ENCODE results near the gene FXYD3.

DNA sequence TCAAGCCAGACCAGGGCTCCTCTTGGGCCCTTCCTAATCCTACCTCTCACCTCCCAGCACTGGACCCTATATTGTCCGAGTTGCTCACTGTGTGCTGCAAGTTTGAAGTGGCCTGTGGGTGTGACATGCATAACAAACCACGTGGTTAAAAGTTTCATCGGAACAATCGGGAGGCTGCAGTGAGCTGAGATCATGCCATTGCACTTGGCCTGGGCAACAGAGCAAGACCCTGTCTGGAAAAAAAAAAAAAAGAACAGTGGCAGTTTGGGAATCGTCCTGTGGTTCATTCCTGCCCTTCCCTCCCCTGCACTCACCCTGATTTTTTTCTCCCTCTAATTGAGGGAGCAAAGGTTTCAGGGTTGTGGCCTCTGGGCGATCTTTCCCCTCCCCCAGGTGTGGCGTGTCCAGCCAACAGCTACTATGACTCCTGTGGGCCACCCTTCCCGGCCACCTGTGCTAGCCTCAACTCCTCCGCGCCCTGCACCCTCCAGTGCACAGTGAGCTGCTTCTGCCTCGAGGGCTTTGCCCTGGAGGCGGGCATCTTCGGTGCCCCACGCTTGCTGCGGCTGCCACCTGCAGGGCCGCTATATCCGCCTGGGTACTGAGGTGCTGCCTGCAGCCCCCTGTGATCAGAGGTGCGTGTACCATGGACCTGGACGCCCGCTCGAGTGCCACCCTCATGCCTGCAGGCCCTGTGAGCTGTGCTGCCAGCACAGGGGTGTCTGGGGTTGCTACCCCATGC is 16.3 kb upstream of the FXYD3 start:
- TF ChIP-seq, protein P1, sequence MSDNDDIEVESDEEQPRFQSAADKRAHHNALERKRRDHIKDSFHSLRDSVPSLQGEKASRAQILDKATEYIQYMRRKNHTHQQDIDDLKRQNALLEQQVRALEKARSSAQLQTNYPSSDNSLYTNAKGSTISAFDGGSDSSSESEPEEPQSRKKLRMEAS (IDR thresholded peaks at IDR 0.05; ENCODE audit: low read depth): no peak
- no peak for TF ChIP-seq MXI1 (IDR thresholded peaks at IDR 0.05; ENCODE audit: low read depth, low read length)
- no peak for TF ChIP-seq TAF1 (IDR thresholded peaks at IDR 0.05; ENCODE audit: borderline replicate concordance, low read depth, low read length)
- TF ChIP-seq SMC3 (IDR thresholded peaks at IDR 0.05; ENCODE audit: low read depth, low read length): no peak
- TF ChIP-seq, protein P2, sequence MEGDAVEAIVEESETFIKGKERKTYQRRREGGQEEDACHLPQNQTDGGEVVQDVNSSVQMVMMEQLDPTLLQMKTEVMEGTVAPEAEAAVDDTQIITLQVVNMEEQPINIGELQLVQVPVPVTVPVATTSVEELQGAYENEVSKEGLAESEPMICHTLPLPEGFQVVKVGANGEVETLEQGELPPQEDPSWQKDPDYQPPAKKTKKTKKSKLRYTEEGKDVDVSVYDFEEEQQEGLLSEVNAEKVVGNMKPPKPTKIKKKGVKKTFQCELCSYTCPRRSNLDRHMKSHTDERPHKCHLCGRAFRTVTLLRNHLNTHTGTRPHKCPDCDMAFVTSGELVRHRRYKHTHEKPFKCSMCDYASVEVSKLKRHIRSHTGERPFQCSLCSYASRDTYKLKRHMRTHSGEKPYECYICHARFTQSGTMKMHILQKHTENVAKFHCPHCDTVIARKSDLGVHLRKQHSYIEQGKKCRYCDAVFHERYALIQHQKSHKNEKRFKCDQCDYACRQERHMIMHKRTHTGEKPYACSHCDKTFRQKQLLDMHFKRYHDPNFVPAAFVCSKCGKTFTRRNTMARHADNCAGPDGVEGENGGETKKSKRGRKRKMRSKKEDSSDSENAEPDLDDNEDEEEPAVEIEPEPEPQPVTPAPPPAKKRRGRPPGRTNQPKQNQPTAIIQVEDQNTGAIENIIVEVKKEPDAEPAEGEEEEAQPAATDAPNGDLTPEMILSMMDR (IDR thresholded peaks at IDR 0.05): no peak
- no peak for TF ChIP-seq POLR2AphosphoS5 (IDR thresholded peaks at IDR 0.05; ENCODE audit: low read depth, low read length)
- TF ChIP-seq RFX5 (IDR thresholded peaks at IDR 0.05; ENCODE audit: low read length): no peak
- no peak for TF ChIP-seq RAD21 (IDR thresholded peaks at IDR 0.05; ENCODE audit: low read length)
- TF ChIP-seq, protein P3, sequence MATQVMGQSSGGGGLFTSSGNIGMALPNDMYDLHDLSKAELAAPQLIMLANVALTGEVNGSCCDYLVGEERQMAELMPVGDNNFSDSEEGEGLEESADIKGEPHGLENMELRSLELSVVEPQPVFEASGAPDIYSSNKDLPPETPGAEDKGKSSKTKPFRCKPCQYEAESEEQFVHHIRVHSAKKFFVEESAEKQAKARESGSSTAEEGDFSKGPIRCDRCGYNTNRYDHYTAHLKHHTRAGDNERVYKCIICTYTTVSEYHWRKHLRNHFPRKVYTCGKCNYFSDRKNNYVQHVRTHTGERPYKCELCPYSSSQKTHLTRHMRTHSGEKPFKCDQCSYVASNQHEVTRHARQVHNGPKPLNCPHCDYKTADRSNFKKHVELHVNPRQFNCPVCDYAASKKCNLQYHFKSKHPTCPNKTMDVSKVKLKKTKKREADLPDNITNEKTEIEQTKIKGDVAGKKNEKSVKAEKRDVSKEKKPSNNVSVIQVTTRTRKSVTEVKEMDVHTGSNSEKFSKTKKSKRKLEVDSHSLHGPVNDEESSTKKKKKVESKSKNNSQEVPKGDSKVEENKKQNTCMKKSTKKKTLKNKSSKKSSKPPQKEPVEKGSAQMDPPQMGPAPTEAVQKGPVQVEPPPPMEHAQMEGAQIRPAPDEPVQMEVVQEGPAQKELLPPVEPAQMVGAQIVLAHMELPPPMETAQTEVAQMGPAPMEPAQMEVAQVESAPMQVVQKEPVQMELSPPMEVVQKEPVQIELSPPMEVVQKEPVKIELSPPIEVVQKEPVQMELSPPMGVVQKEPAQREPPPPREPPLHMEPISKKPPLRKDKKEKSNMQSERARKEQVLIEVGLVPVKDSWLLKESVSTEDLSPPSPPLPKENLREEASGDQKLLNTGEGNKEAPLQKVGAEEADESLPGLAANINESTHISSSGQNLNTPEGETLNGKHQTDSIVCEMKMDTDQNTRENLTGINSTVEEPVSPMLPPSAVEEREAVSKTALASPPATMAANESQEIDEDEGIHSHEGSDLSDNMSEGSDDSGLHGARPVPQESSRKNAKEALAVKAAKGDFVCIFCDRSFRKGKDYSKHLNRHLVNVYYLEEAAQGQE (IDR thresholded peaks at IDR 0.05; ENCODE audit: low read depth, low read length): no peak
- TF ChIP-seq IRF3 (IDR thresholded peaks at IDR 0.05; ENCODE audit: low read depth, low read length): no peak
- no peak for TF ChIP-seq GATA2 (CRISPR knock-in tag; IDR thresholded peaks at IDR 0.05)
- TF ChIP-seq RXRA (IDR thresholded peaks at IDR 0.05; ENCODE audit: borderline replicate concordance, low read depth): no peak
- TF ChIP-seq EZH2phosphoT487 (IDR thresholded peaks at IDR 0.05; ENCODE audit: borderline replicate concordance, low read depth): no peak

Data from SK-N-SH (cell line).